ENCODE data around the gene ZNF616.

DNA sequence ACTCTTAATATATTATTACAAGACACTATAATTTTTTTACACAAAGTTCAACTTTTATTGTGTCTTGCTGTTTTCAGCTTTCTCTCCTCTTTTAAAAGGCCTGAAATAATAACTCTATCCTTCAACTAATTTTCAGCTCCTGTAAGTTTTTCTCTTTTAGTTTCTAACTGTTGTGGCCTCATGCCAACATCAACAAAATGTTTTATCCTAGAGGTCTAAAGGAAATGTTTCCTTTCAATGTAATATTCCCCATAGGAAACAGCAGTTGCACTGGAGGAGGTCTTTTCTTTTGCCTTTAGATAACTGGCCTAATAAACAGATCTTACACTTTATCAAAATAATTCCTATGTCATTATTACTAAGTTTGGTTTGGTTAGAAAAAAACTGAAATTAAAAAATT lies 8.5 kb upstream of the ZNF616 start:
- TF ChIP-seq CTCF (conservative IDR thresholded peaks at IDR 0.05; ENCODE audit: low read depth in 2 of 2), result no peak
- TF ChIP-seq, protein P1, sequence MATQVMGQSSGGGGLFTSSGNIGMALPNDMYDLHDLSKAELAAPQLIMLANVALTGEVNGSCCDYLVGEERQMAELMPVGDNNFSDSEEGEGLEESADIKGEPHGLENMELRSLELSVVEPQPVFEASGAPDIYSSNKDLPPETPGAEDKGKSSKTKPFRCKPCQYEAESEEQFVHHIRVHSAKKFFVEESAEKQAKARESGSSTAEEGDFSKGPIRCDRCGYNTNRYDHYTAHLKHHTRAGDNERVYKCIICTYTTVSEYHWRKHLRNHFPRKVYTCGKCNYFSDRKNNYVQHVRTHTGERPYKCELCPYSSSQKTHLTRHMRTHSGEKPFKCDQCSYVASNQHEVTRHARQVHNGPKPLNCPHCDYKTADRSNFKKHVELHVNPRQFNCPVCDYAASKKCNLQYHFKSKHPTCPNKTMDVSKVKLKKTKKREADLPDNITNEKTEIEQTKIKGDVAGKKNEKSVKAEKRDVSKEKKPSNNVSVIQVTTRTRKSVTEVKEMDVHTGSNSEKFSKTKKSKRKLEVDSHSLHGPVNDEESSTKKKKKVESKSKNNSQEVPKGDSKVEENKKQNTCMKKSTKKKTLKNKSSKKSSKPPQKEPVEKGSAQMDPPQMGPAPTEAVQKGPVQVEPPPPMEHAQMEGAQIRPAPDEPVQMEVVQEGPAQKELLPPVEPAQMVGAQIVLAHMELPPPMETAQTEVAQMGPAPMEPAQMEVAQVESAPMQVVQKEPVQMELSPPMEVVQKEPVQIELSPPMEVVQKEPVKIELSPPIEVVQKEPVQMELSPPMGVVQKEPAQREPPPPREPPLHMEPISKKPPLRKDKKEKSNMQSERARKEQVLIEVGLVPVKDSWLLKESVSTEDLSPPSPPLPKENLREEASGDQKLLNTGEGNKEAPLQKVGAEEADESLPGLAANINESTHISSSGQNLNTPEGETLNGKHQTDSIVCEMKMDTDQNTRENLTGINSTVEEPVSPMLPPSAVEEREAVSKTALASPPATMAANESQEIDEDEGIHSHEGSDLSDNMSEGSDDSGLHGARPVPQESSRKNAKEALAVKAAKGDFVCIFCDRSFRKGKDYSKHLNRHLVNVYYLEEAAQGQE (IDR thresholded peaks at IDR 0.05; ENCODE audit: unreplicated experiment), result no peak
- no peak for TF ChIP-seq EZH2phosphoT487 (IDR thresholded peaks at IDR 0.05; ENCODE audit: unreplicated experiment)
- no peak for TF ChIP-seq POLR2AphosphoS5 (IDR thresholded peaks at IDR 0.05; ENCODE audit: low read depth)
- no peak for TF ChIP-seq CREB1 (CRISPR knock-in tag; IDR thresholded peaks at IDR 0.05; ENCODE audit: low read depth)
- TF ChIP-seq ETS1 (IDR thresholded peaks at IDR 0.05), result no peak
- no peak for TF ChIP-seq EZH2 (IDR thresholded peaks at IDR 0.05; ENCODE audit: low read depth, unreplicated experiment)
- no peak for TF ChIP-seq JUNB (IDR thresholded peaks at IDR 0.05; ENCODE audit: unreplicated experiment)
- TF ChIP-seq ZNF462 (CRISPR knock-in tag; IDR thresholded peaks at IDR 0.05), result no peak
- no peak for TF ChIP-seq ZNF331 (CRISPR knock-in tag; IDR thresholded peaks at IDR 0.05; ENCODE audit: low read depth)
- no peak for TF ChIP-seq STAT1 (IDR thresholded peaks at IDR 0.05; ENCODE audit: unreplicated experiment)
- no peak for TF ChIP-seq NANOG (IDR thresholded peaks at IDR 0.05; ENCODE audit: borderline replicate concordance)
- no peak for TF ChIP-seq ZNF114 (CRISPR knock-in tag; IDR thresholded peaks at IDR 0.05)
